Upper lobe of left lung (tissue), 6 donors: Measurements from ENCODE around the gene CD69. TPM values are rescaled to one million over a fixed set of nuclear protein-coding genes. Genes with fewer than 3 reads are reported as not detected.

Experiments
- ATAC-seq, 2 donors: fragments of 200-7000 bp; cut with Tn5 transposase; one replicate each; pipeline ENCODE4 v1.9.1; 2022; ENCODE audit warnings: mild to moderate bottlenecking in 2 of 2, moderate library complexity in 2 of 2; ENCODE audit not compliant: low FRiP score in 2 of 2
- DNase-seq, 2 donors: peaks; one replicate each; pipeline ENCODE4 v3.0.0-alpha.2; 2019 to 2020
- H3K27ac ChIP-seq, 4 donors: fragments of 200-600 bp; sonication (generic); one replicate each; pipeline ENCODE4 v1.5.1; 2016 to 2019
- H3K27me3 ChIP-seq, 4 donors: fragments of 200-600 bp; sonication (generic); one replicate each; pipeline ENCODE4 v1.5.1; 2017 to 2019
- H3K36me3 ChIP-seq, 4 donors: fragments of 200-600 bp; sonication (generic); one replicate each; pipeline ENCODE4 v1.5.1; 2016 to 2019
- H3K4me1 ChIP-seq, 4 donors: fragments of 200-600 bp; sonication (generic); one replicate each; pipeline ENCODE4 v1.5.1; 2018 to 2019
- H3K4me3 ChIP-seq, 4 donors: fragments of 200-600 bp; sonication (generic); one replicate each; pipeline ENCODE4 v1.5.1; 2017 to 2019; ENCODE audit warnings: mild to moderate bottlenecking in 2 of 4, moderate library complexity in 1 of 4
- H3K9me3 ChIP-seq, 4 donors: fragments of 200-600 bp; sonication (generic); one replicate each; pipeline ENCODE4 v1.5.1; 2018 to 2019
- CTCF ChIP-seq, 6 experiments: fragments of 450-650 bp in 4 of 6; fragments of 200-600 bp in 2 of 6; sonication (generic) in 2 of 6; IDR thresholded peaks; one replicate each; pipeline ENCODE4 v1.5.1; 2016 to 2019; ENCODE audit warnings: antibody characterized with exemption in 6 of 6
- EP300 ChIP-seq, 4 donors: sonication (generic); formaldehyde crosslinking; IDR thresholded peaks; one replicate each; pipeline ENCODE4 v1.5.1; 2017; ENCODE audit warnings: antibody characterized with exemption in 4 of 4, control low read depth in 2 of 4
- POLR2A ChIP-seq, 4 donors: fragments of 450-650 bp; IDR thresholded peaks; one replicate each; pipeline ENCODE4 v1.5.1; 2016 to 2017; ENCODE audit warnings: antibody characterized with exemption in 4 of 4, mild to moderate bottlenecking in 2 of 4
- POLR2AphosphoS5 ChIP-seq, 2 donors: sonication (generic); formaldehyde crosslinking; IDR thresholded peaks; one replicate each; pipeline ENCODE4 v1.5.1; 2017; ENCODE audit warnings: antibody characterized with exemption in 2 of 2
- WGBS, 2 donors: methylation state at CpG; one replicate each; pipeline ENCODE4 v1.1.5; 2017 to 2018; 5-methylcytosine and 5-hydroxymethylcytosine counted together
- total RNA-seq, 6 donors: library from RNA; depleted of rRNA in 4 of 6; stranded (reverse); fragments of >200 nt in 4 of 6; gene quantifications; one replicate each; pipeline versions ENCODE4 v1.1.0 to v1.2.1, GENCODE V29; 2016 to 2021
- donor health status: DM: no; HTN: no; CAD: no; lungs with moderate emphysema.
- donor health status: DM: no; HTN: yes; CAD: no; lungs with severe emphysema.

Gene CD69
- total RNA-seq, 6 donors from 2014 or later: 2.8 to 25.2 (median 10.6) TPM

GRCh38 chr12:9762369-9762768 is 1.7 kb upstream of the CD69 start:
- peaks cover 0 to 8% (median 0%) of the 10 kb centered on the region in 4 donors for H3K4me1 ChIP-seq
- H3K4me3 ChIP-seq: no peak overlapping the region
- WGBS, 2 donors: 97% methylated on average over 5 of the region's 5 CpGs
- no peak for TF ChIP-seq EP300 (IDR thresholded peaks at IDR 0.05)
- no peak for TF ChIP-seq CTCF (IDR thresholded peaks at IDR 0.05)
- no peak for TF ChIP-seq POLR2AphosphoS5 (IDR thresholded peaks at IDR 0.05)
- TF ChIP-seq POLR2A (IDR thresholded peaks at IDR 0.05): no peak
- H3K27me3 ChIP-seq: no peaks in the 10 kb centered on the region
- no peaks in the 10 kb centered on the region for H3K36me3 ChIP-seq
- peak overlapping the region in 2 of 4 donors; percentile 6 to 73 for H3K27ac ChIP-seq
- H3K9me3 ChIP-seq: no peaks in the 10 kb centered on the region
- no peak for DNase-seq
- no peak for ATAC-seq

DNA sequence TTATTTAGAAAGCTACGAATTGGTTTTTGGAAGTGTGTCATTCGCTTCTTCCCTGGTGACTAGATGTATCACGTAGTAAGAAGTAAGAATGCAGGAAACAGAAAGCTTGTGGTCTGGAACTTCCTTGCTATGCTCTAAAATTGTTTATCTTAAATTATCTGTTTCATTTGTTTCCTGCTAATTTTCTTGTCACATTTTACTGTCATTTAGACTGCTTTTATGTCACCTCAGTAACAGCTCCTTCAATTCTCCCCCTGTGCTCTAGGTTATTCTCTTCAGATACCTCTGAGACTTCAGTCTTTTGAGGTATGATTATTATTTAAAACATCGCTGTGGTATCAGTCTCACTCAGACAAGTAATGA is 699 bp upstream of the CD69 start:
- Histone ChIP-seq H3K4me1 (peaks cover 0 to 8% (median 0%) of the 10 kb centered on the region in 4 donors), H3K36me3 (no peaks in the 10 kb centered on the region), H3K4me3 (peak overlapping the region in 2 of 4 donors; percentile 28), H3K27ac (peak overlapping the region; percentile 36 to 73 (median 63)), H3K9me3 (no peaks in the 10 kb centered on the region), H3K27me3 (no peaks in the 10 kb centered on the region)
- DNase-seq (no peak), ATAC-seq (no peak)
- 53 to 60% methylated on average over 4 of the region's 4 CpGs for WGBS, 2 donors
- TF ChIP-seq CTCF (IDR thresholded peaks at IDR 0.05): no peak
- peak in 2 of 4 donors; percentile 3 to 8 for TF ChIP-seq EP300 (IDR thresholded peaks at IDR 0.05)

GRCh38 chr12:9760120-9760519 is 581 bp downstream of the CD69 start:
- no peaks in the 10 kb centered on the region for H3K36me3 ChIP-seq
- no peak for ATAC-seq
- H3K4me1 ChIP-seq: peaks cover 0 to 8% (median 0%) of the 10 kb centered on the region in 4 donors
- H3K27ac ChIP-seq: peak overlapping the region; percentile 36 to 73 (median 63)
- H3K4me3 ChIP-seq: peak overlapping the region in 3 of 4 donors; percentile 28 to 36 (median 28)
- H3K9me3 ChIP-seq: no peaks in the 10 kb centered on the region
- TF ChIP-seq POLR2AphosphoS5 (IDR thresholded peaks at IDR 0.05) (no peak), CTCF (IDR thresholded peaks at IDR 0.05) (no peak), POLR2A (IDR thresholded peaks at IDR 0.05) (no peak), EP300 (IDR thresholded peaks at IDR 0.05) (no peak)
- no peaks in the 10 kb centered on the region for H3K27me3 ChIP-seq
- no peak for DNase-seq
- WGBS, 2 donors: 70 to 86% methylated on average over 1 of the region's 1 CpG

GRCh38 chr12:9759694-9760093 is 1.0 kb downstream of the CD69 start:
- Histone ChIP-seq H3K4me3 (peak overlapping the region in 3 of 4 donors; percentile 28 to 36 (median 28)), H3K4me1 (peaks cover 0 to 8% (median 0%) of the 10 kb centered on the region in 4 donors), H3K27me3 (no peaks in the 10 kb centered on the region), H3K36me3 (no peaks in the 10 kb centered on the region), H3K9me3 (no peaks in the 10 kb centered on the region), H3K27ac (peak overlapping the region in 3 of 4 donors; percentile 60 to 73 (median 66))
- DNase-seq: no peak
- ATAC-seq: no peak
- WGBS, 2 donors: 56 to 60% methylated on average over 1 of the region's 1 CpG
- TF ChIP-seq POLR2A (IDR thresholded peaks at IDR 0.05) (no peak), CTCF (IDR thresholded peaks at IDR 0.05) (no peak), POLR2AphosphoS5 (IDR thresholded peaks at IDR 0.05) (no peak), EP300 (IDR thresholded peaks at IDR 0.05) (no peak)

DNA sequence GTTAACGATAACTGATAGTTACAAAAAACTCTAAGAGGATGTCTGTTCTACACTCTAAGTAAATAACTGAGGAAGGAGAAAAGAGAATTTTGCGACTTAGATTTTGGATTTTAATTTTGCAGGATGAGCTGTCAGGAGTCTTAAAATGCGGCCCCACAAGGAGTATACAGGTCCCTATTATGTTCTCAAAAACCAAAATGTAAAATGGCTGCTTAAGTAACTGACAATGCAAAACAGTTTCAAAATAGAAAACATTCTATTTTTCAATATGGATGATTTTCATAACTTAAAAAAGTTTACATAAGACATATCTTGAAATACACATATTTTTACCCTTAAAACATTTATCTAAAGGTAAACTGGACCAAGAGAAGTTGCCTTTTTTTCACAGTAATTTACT is 2.6 kb downstream of the CD69 start:
- Histone ChIP-seq H3K9me3 (no peaks in the 10 kb centered on the region), H3K27ac (peak overlapping the region; percentile 7 to 73 (median 44)), H3K36me3 (no peaks in the 10 kb centered on the region), H3K27me3 (no peaks in the 10 kb centered on the region), H3K4me1 (no peaks in the 10 kb centered on the region), H3K4me3 (peak overlapping the region in 3 of 4 donors; percentile 28 to 36 (median 28))
- ATAC-seq (no peak), DNase-seq (no peak)
- no peak for TF ChIP-seq EP300 (IDR thresholded peaks at IDR 0.05)
- no peak for TF ChIP-seq POLR2A (IDR thresholded peaks at IDR 0.05)
- TF ChIP-seq CTCF (IDR thresholded peaks at IDR 0.05): no peak
- TF ChIP-seq POLR2AphosphoS5 (IDR thresholded peaks at IDR 0.05): no peak
- WGBS, 2 donors: 53 to 79% methylated on average over 3 of the region's 3 CpGs
